Pons (tissue), 1 donor: ENCODE results near the gene ZNF335.
"Not testable (repeated sequence)": the region's sequence is repeated elsewhere in the genome, so short reads cannot be mapped to it uniquely, and the experiment has no call there.

Experiments used
- DNase-seq: peaks from one replicate; pipeline ENCODE4 v3.0.0-alpha.2; 2016; ENCODE audit warnings: low spot score

Gene ZNF335

GRCh38 chr20:45972500-45973183 is 639 bp upstream of the ZNF335 start:
- DNase-seq: no peak

- DNase-seq: no peak
Measured at GRCh38 chr20:45971425-45971674, 653 bp downstream of the ZNF335 start.

- DNase-seq: peak; percentile 30
Measured at GRCh38 chr20:45970646-45971424, 1.2 kb downstream of the ZNF335 start.

- peak; percentile 70 for DNase-seq
Measured at GRCh38 chr20:45969712-45970634, 2.0 kb downstream of the ZNF335 start.

- DNase-seq: no peak
Measured at GRCh38 chr20:45968801-45969711, 2.9 kb downstream of the ZNF335 start.

- DNase-seq: no peak
Measured at GRCh38 chr20:45968081-45968671, 3.8 kb downstream of the ZNF335 start.

DNA sequence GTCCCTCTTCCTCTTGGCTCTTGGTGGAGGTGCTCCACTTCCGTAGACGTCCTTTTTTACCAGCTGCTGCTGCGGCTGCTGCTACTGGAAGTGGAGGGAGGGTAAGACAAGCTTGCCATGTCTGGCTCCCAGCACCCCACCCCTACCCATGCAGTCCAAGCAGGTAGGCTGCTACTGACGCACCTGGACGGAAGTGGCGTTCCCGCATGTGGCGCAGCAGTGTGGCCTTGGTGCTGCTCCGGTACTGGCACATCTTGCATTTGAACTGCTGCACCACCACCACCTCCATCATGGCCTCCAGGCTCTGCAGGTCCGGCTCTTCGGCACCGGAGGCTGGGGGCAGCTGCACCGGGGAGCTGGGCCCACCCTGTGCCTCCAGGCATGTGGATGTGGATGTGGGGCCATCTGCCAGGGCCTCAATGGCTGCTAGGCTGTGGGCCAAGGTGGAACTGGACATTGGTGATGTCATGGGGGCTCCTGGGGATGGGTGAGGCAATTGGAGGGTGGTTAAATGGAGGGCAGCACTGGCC is 4.4 kb downstream of the ZNF335 start:
- DNase-seq: no peak

DNA sequence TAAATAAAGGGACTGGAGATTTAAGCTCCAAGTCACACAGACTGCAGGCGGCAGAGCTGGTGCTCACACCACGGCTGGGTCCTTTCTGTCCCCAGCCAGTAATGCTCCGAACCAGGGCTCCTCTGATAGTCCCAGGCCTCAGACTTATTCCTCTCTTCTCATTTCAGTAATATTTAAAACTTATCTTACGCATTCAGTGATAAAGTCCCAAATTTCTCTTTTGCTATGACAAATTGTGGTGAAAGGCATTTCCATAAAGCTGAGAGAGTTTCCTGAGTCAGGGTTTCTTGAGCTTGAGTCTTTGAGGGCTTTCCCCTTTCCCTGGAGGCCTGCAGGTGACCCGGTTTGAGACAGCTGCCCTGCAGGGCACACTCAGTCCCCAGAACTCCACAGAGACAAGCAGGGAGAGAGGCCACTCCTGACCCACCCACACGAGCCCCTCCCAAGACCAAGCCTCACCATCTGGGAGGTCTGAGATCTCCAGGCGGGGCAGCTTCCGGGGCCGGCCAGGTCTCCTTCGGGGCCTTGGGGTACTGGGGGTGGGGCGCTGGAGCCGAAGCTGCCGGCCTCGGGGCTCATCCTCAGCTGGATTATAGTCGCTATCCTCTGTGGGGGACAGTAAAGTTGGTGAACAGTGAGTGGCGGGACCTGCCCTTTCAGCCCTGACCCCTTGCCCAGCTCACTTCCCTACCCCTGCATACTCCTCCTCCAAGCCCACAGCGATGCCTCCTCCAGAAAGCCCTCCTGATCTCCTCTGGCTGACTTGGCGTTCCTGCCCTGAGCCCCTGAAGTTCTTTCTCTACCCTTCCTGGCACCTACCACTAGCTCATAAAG is 6.6 kb downstream of the ZNF335 start:
- DNase-seq: no peak

- DNase-seq: no peak
Measured at GRCh38 chr20:45964006-45964400, 8.0 kb downstream of the ZNF335 start.

DNA sequence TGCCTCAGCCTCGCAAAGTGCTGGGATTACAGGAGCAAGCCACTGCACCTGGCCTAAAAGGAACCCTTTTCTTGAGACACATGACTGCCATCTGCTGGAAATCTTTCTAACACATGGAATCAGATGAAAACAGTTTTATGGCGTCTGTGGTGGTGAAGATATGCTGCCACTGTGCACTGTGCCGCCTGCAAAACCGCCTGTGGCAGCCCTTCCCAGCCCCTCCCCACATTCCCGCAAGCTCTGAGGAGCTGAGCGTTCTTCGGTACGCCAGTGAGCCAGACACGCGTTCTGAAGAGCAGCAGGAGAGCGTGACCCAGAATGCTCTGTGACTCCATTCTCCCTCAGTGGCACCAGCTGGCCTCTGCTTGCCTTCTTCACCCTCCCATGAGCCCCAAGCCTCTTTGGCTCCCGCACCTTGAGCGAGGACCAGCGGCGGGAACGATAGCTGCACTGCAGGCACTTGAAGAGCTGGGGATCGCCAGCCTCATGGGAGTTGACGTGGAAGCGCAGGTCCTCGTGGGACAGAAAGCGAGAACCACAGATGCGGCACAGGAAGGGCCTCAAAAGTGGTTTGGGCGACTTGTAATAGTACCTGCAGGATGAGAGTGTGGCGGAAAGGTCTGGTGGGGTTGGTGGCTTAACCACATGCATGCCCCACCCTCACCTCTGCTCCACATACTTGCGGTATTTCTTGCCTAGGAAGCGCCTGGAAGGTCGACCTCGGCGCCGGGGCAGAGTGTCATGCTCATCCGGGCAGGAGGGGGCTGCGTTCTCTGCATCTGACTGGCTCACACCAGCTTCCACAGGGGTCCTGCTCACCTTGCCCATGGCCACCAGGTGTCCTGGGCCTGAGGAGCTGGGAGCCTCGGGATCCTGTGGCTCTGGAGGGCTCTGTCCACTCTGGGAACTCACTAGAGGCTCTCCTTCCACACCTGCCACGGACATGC is 8.7 kb downstream of the ZNF335 start:
- peak; percentile 31 for DNase-seq

GRCh38 chr20:45962031-45962755 is 9.8 kb downstream of the ZNF335 start:
- DNase-seq: no peak

- DNase-seq: no peak
Measured at GRCh38 chr20:45959956-45960630, 11.9 kb downstream of the ZNF335 start.

GRCh38 chr20:45959126-45959525 is 12.9 kb downstream of the ZNF335 start:
- DNase-seq: no peak

DNA sequence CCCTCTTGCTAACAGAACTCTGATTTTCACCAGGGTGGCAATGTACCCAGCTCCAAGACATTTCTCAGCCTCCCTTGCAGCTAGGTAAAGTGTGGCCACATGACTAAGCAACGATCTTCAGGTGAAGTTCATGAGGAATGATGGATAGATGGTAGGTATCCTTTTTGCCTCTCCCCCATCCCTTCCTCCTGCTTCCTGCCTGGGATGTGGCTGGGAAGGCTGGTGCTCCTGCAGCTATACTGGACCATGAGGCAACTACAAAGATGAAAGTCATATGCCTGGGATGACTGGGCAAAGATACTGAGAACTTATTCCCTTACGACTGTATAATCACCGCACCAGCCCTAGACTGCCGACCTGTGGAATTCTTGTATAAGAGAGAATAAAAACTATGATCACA is 13.4 kb downstream of the ZNF335 start:
- DNase-seq: no peak

DNA sequence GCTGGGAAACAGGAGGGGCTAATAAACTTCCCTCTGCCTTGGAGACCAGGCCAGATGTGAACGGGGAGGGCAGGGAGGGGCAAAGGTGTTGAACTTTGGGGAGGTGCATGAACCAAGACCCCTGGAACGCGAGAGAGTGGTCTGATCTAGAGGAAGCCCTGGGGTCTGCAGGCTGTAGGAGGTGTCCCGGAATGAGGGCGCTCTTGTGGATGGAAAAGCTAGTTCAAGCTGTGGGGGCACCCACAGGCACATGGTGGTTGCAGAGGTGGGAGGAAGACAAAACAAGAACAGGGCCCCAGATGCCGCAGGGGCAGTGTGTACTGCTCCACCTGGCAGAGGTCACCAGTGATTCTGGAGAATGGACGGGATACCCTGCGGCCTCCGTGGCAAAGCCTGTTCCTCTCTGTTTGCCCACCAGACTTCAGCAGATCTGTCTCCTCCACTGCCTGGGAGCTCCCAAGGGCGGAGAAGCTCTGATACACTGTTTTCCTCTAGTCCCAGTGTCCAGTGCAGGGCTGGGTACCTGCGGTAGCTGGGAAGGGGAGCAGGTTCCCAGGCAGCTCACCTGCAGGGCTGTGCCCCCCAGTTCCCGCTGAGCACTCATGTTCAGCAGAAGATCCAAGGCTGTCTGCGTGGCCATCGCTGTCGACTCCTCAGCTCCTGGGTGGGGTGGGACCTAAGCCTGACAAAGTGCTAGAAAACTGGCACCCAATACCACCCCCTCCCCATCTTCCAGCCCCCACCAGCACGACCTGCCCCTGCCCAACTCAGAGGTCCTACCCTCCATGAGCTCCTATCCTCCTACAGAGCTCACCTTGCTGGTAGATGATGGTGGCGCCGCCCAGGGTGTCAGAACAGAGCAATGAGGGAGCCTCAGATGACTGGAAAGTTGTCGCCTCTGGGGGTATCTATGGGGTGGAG is 14.7 kb downstream of the ZNF335 start:
- DNase-seq: no peak

GRCh38 chr20:45956326-45956725 is 15.7 kb downstream of the ZNF335 start:
- DNase-seq: not testable (repeated sequence)

DNA sequence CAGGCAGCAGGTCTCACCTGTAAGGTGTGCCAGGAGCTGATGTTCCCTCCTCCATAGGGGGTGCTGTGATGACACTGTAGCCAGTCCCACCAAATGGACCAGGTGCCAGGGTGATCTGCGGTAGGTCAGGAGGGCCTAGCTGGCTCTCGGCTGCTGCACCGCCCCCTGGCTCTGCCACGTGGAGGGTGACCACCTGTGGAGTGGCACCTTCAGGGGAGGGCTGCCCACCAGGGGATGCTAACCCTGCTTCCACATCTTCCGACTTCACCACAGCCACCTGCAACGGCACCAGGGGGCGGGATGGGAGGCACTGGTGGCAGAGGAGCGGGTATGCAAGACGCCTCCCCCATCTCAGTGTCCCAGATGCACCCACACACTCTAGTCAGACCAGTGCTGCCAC is 18.3 kb downstream of the ZNF335 start:
- no peak for DNase-seq
